Activated CD4-positive, alpha-beta T cell treated with anti-CD3 and anti-CD28 coated beads, Interleukin-2, amount 10 ng/mL, durations not matched to agents 24 days and 14 days (primary cell): ENCODE measurements around the gene MRPL58. TPM values are rescaled to one million over a fixed set of nuclear protein-coding genes. Genes with fewer than 3 reads are reported as not detected.
"Not testable (repeated sequence)": the region's sequence is repeated elsewhere in the genome, so short reads cannot be mapped to it uniquely, and the experiment has no call there.

Experiments used
- DNase-seq: peaks from one replicate; pipeline ENCODE4 v3.0.0; 2022
- H3K27ac Mint-ChIP-seq: one replicate; pipeline ENCODE4 v1.8.0; 2022; ENCODE audit warnings: mild to moderate bottlenecking, mixed read lengths
- H3K27me3 Mint-ChIP-seq: one replicate; pipeline ENCODE4 v1.8.0; 2022; ENCODE audit warnings: mixed read lengths
- H3K36me3 Mint-ChIP-seq: one replicate; pipeline ENCODE4 v1.8.0; 2022; ENCODE audit warnings: low read depth, mild to moderate bottlenecking, mixed read lengths
- H3K4me1 Mint-ChIP-seq: one replicate; pipeline ENCODE4 v1.8.0; 2021; ENCODE audit warnings: mixed read lengths
- H3K4me3 Mint-ChIP-seq: one replicate; pipeline ENCODE4 v1.8.0; 2022; ENCODE audit warnings: mild to moderate bottlenecking, moderate library complexity, mixed read lengths
- H3K9me3 Mint-ChIP-seq: one replicate; pipeline ENCODE4 v1.8.0; 2021; ENCODE audit warnings: mixed read lengths
- intact Hi-C: fragments of 100-400 bp; cut with micrococcal nuclease; formaldehyde crosslinking; loops from one replicate; pipeline ENCODE4 v1.15.1; 2023
- total RNA-seq: library from RNA; stranded (reverse); gene quantifications from 2 replicates; pipeline ENCODE4 v1.2.3, GENCODE V29; 2022

The MRPL58 gene
- total RNA-seq, 1 donor from 2014 or later, result 73.3 TPM

DNA sequence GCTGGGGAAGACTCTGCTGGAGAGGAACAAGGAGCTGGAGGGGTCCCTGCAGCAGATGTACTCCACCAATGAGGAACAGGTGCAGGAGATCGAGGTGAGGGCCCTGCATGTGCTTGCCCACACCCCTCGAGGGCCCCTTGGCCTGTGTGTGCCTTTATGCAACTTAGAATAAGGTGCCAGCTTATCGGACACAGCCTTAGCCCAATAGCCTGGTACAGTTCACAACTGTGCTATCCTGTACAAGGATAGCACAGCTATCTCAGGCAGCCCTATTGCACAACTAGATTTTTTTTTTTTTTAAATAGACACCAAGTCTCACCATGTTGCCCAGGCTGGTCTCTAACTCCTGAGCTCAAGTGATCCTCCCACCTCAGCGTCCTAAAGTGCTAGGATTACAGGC lies 12.9 kb upstream of the MRPL58 start:
- Mint-ChIP-seq H3K9me3 (no peaks in the 10 kb centered on the region), H3K4me1 (peaks cover 12% of the 10 kb centered on the region), H3K36me3 (no peaks in the 10 kb centered on the region), H3K27me3 (peaks cover 2% of the 10 kb centered on the region), H3K27ac (no peak overlapping the region), H3K4me3 (no peak overlapping the region)
- DNase-seq, result no peak
- intact Hi-C loops, result no loop called here

DNA sequence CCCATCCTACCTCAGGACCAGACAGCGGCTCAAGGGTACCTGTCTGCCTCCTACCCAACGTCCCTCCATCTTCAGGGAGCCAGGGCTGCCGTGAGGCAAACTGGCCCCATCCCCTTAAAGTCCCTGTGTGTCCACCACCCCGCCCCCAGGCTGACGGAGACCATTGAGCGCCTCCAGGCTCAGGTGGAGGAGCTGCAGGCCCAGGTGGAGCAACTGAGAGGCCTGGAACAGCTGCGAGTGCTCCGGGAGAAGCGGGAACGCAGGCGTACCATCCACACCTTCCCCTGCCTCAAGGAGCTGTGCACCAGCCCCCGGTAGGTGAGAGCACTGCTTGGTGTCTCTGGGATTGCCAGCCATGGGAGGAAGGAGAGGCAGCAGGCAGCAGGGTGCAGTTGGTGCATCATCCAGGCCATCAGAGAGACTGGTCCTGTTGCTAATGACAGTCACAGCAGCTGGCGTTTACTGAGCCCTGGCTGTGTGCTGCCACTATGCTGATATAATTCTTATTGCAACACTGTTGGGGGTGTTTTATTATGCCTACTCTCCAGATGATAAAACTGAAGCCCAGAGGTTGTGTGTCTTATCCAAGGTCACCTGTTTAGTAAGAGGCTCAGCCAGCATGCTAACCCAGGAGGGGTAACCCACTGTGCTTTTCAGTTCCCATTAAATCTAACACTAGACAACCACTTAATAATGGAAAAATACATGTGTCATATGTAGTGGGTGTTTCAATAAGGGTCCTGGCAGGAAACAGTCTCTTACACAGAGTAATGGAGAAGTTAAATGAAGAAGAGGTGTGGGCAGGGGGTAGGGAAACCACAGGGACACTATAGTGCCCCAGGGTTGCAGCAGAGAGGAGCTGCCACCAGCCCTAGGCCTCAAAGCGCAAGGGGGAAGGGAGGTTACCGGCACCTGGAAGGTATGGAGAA lies 10.3 kb upstream of the MRPL58 start:
- peaks cover 2% of the 10 kb centered on the region for H3K27me3 Mint-ChIP-seq
- DNase-seq, result no peak
- no peaks in the 10 kb centered on the region for H3K9me3 Mint-ChIP-seq
- intact Hi-C loops, result no loop called here
- peaks cover 12% of the 10 kb centered on the region for H3K4me1 Mint-ChIP-seq
- no peaks in the 10 kb centered on the region for H3K36me3 Mint-ChIP-seq
- H3K4me3 Mint-ChIP-seq, result no peak overlapping the region
- H3K27ac Mint-ChIP-seq, result no peak overlapping the region

DNA sequence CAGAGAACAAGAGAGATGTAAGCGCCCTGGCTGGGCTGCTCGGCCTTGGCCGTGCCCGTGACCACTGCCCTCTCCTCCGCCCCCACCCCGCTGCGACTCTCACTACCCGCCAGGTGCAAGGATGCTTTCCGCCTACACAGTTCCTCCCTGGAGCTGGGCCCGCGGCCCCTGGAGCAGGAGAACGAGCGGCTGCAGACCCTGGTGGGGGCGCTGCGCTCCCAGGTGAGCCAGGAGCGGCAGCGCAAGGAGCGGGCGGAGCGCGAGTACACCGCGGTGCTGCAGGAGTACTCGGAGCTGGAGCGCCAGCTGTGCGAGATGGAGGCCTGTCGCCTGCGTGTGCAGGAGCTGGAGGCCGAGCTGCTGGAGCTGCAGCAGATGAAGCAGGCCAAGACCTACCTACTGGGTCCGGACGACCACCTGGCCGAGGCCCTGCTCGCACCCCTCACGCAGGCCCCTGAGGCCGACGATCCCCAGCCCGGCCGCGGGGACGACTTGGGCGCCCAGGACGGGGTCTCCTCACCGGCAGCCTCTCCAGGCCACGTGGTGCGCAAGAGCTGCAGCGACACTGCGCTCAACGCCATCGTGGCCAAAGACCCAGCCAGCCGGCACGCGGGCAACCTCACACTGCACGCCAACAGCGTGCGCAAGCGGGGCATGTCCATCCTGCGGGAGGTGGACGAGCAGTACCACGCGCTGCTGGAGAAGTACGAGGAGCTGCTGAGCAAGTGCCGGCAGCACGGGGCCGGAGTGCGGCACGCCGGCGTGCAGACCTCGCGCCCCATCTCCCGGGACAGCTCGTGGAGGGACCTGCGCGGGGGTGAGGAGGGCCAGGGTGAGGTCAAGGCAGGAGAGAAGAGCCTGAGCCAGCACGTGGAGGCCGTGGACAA lies 9.2 kb upstream of the MRPL58 start:
- H3K36me3 Mint-ChIP-seq, result no peaks in the 10 kb centered on the region
- no peak for DNase-seq
- H3K27me3 Mint-ChIP-seq, result no peaks in the 10 kb centered on the region
- H3K4me1 Mint-ChIP-seq, result peaks cover 10% of the 10 kb centered on the region
- H3K4me3 Mint-ChIP-seq, result no peak overlapping the region
- no peak overlapping the region for H3K27ac Mint-ChIP-seq
- intact Hi-C loops, result no loop called here
- no peaks in the 10 kb centered on the region for H3K9me3 Mint-ChIP-seq

GRCh38 chr17:75003957-75004355 lies 8.5 kb upstream of the MRPL58 start:
- Mint-ChIP-seq H3K27ac (no peak overlapping the region), H3K4me3 (no peak overlapping the region), H3K9me3 (no peaks in the 10 kb centered on the region), H3K36me3 (no peaks in the 10 kb centered on the region), H3K27me3 (no peaks in the 10 kb centered on the region), H3K4me1 (peaks cover 4% of the 10 kb centered on the region)
- DNase-seq, result no peak
- intact Hi-C loops, result no loop called here

DNA sequence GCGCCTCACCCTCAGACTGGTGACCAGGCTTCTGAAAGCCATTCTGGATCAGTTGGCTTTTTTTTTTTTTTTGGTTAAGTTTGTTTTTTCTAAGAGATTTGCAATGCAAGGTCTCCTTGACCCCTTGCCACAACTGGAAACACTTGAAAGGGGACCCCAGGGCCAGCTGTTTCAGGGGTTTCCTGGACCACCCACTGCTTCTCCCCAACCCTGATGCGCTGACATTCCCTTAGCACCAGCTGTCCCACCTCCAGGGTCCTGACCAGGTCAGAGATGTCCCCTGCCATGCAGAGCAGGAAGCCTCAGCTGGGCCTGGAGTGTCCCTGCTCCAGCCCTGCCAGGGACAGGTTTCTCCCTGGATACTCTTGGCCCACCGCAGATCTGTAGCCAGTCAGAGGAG lies 8.1 kb upstream of the MRPL58 start:
- H3K9me3 Mint-ChIP-seq, result no peaks in the 10 kb centered on the region
- H3K36me3 Mint-ChIP-seq, result no peaks in the 10 kb centered on the region
- peaks cover 3% of the 10 kb centered on the region for H3K4me1 Mint-ChIP-seq
- no peak overlapping the region for H3K27ac Mint-ChIP-seq
- H3K4me3 Mint-ChIP-seq, result no peak overlapping the region
- H3K27me3 Mint-ChIP-seq, result no peaks in the 10 kb centered on the region
- intact Hi-C loops, result no loop called here
- no peak for DNase-seq

GRCh38 chr17:75005291-75005690 lies 7.2 kb upstream of the MRPL58 start:
- H3K9me3 Mint-ChIP-seq, result no peaks in the 10 kb centered on the region
- no peaks in the 10 kb centered on the region for H3K27me3 Mint-ChIP-seq
- no peak overlapping the region for H3K4me3 Mint-ChIP-seq
- H3K27ac Mint-ChIP-seq, result no peak overlapping the region
- intact Hi-C loops, result no loop called here
- H3K4me1 Mint-ChIP-seq, result peaks cover 3% of the 10 kb centered on the region
- DNase-seq, result no peak
- H3K36me3 Mint-ChIP-seq, result no peaks in the 10 kb centered on the region

GRCh38 chr17:75006084-75006483 lies 6.4 kb upstream of the MRPL58 start:
- H3K27me3 Mint-ChIP-seq, H3K27ac Mint-ChIP-seq, H3K4me1 Mint-ChIP-seq, H3K4me3 Mint-ChIP-seq, intact Hi-C loops, H3K9me3 Mint-ChIP-seq, H3K36me3 Mint-ChIP-seq, DNase-seq: not testable (repeated sequence)

DNA sequence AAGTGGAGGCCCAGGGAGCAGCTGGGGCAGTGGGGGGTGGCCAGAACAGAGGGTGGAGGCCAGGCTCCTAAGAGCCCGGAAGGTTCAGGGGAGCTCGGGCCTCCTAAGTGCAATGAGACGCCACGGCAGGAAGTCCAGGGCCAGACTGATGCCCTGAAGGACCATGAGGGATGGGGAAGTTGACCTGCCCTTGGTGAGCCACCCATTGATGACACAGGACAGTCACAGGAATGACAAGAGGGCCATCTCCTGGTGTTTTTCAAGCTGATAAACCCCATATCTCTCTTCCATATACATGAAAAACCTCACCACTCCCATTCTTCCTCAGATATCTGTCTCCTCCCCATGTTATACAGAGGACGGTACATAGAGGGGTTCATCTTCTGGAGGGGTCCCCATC lies 5.8 kb upstream of the MRPL58 start:
- no peaks in the 10 kb centered on the region for H3K9me3 Mint-ChIP-seq
- H3K4me3 Mint-ChIP-seq, result no peak overlapping the region
- H3K27ac Mint-ChIP-seq, result no peak overlapping the region
- no peaks in the 10 kb centered on the region for H3K36me3 Mint-ChIP-seq
- intact Hi-C loops, result no loop called here
- no peak for DNase-seq
- H3K4me1 Mint-ChIP-seq, result peaks cover 8% of the 10 kb centered on the region
- H3K27me3 Mint-ChIP-seq, result no peaks in the 10 kb centered on the region

- H3K4me3 Mint-ChIP-seq, result no peak overlapping the region
- no peaks in the 10 kb centered on the region for H3K9me3 Mint-ChIP-seq
- peaks cover 13% of the 10 kb centered on the region for H3K4me1 Mint-ChIP-seq
- no peaks in the 10 kb centered on the region for H3K36me3 Mint-ChIP-seq
- no peak for DNase-seq
- no peaks in the 10 kb centered on the region for H3K27me3 Mint-ChIP-seq
- H3K27ac Mint-ChIP-seq, result no peak overlapping the region
- intact Hi-C loops, result no loop called here
Measured at GRCh38 chr17:75008373-75008772, 4.1 kb upstream of the MRPL58 start.

DNA sequence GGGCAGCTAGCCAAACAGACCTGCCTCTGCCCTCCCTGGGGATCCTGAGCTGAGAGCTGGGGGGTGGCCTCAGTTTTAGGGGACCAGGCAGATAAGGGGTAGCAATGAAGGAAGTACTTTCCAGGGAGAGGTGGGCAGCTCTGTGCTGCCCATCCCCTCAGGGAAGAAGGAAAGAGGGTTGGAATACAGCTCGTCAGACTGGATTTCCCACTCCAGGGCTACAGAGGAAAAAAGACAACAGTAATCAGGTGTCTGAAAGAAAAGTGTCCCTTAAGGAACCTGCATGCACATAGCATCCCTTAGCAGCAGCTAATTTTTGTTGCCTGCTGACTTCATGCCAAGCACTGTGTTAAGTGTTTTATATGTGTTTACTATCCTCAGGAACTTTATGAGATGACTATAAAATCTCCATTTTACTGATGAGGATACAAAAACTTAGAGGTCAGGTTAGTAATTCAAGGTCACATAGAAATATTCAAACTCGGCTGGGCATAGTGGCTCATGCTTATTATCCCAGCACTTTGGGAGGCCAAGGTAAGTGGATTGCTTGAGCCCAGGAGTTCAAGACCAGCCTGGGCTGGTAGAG lies 3.2 kb upstream of the MRPL58 start:
- intact Hi-C loops, result no loop called here
- no peak for DNase-seq
- H3K27ac Mint-ChIP-seq, result no peak overlapping the region
- H3K36me3 Mint-ChIP-seq, result peaks cover 6% of the 10 kb centered on the region
- H3K4me1 Mint-ChIP-seq, result peaks cover 19% of the 10 kb centered on the region
- H3K4me3 Mint-ChIP-seq, result no peak overlapping the region
- no peaks in the 10 kb centered on the region for H3K9me3 Mint-ChIP-seq
- no peaks in the 10 kb centered on the region for H3K27me3 Mint-ChIP-seq

DNA sequence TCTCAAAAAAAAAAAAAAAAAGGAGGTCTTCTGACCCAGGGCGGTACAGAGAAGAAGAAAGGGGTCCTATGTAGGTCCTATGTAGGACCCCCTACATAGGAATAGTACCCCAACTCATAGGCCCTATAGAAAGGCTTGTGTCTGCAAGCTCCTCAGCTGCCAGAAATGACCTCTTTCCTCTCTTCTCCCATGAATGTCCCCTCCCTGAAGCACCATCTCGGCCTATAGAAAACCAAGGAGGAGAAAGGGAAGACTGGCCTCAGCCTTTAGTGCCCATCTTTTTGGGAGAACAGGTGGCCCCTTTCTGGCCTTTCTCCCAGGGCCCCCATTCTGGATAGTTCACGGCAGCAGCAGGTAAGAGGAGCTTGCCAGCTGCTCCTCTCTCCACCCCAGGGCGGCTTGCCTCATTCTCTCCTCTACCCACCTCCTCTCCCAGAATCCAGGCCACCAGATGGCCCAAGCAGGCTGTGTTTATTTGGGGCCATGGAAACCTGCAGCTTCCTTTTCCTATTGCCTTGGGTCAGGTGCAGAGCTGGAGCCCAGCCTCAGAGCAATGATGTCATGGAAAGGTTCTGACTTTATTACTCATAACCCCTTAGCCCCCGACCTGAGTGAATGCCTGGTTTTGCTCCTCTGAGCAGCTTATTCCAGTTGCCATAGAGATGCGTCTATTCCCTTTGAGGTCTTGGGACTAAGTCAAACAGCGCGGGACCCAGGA lies 1.6 kb upstream of the MRPL58 start:
- H3K4me1 Mint-ChIP-seq, result peaks cover 21% of the 10 kb centered on the region
- no peaks in the 10 kb centered on the region for H3K9me3 Mint-ChIP-seq
- DNase-seq, result peak; percentile 61
- intact Hi-C loops, result no loop called here
- peaks cover 8% of the 10 kb centered on the region for H3K36me3 Mint-ChIP-seq
- peak overlapping the region; percentile 53 for H3K4me3 Mint-ChIP-seq
- no peaks in the 10 kb centered on the region for H3K27me3 Mint-ChIP-seq
- peak overlapping the region; percentile 41 for H3K27ac Mint-ChIP-seq

DNA sequence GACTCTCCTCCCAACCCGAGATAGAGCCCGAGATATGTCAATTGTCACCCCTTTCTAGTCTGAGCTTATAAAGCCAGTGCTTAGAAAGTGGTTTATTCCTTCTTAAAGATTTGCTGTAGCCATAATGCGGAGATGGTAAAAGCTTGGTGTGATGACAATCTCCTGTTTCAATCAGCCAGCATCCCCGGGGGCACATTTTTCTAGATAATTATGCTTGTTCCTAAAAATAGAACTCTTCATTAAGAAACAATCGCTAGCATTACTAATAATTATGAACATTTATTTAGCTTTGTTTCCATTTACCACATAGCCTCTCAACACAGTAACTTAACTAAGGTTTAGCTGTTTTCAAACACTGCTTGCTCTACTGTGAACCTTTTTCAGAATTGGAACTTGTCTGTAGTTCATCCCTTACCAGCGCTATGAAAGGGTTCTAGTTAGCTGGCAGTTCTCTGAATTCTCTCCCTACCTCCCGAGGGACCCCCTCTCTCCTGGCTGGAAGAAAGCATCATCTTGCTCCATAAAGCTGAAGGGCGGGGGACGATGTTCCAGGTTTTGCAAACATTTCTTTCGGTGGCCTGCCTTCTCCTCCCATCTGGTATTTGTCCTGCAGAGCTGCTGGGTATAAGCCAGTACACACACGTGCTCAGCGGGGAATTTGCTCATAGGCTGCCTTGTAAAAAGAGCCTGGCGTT lies 922 bp upstream of the MRPL58 start:
- intact Hi-C loops, result loop anchor here (1.0 to 2.0 kb wide), 4 partner anchors 22 to 138 kb away; no protein-coding TSS in a partner anchor
- H3K4me1 Mint-ChIP-seq, result peaks cover 21% of the 10 kb centered on the region
- H3K27me3 Mint-ChIP-seq, result no peaks in the 10 kb centered on the region
- no peaks in the 10 kb centered on the region for H3K9me3 Mint-ChIP-seq
- H3K36me3 Mint-ChIP-seq, result peaks cover 11% of the 10 kb centered on the region
- H3K4me3 Mint-ChIP-seq, result peak overlapping the region; percentile 97
- DNase-seq, result no peak
- H3K27ac Mint-ChIP-seq, result peak overlapping the region; percentile 93

- Mint-ChIP-seq H3K27ac (peak overlapping the region; percentile 93), H3K27me3 (no peaks in the 10 kb centered on the region), H3K4me1 (peaks cover 21% of the 10 kb centered on the region), H3K9me3 (no peaks in the 10 kb centered on the region), H3K36me3 (peaks cover 16% of the 10 kb centered on the region), H3K4me3 (peak overlapping the region; percentile 97)
- intact Hi-C loops, result loop anchor here (1.0 to 2.0 kb wide), 4 partner anchors 21 to 139 kb away; no protein-coding TSS in a partner anchor
- no peak for DNase-seq
Measured at GRCh38 chr17:75012096-75012345, 449 bp upstream of the MRPL58 start.
